HepG2 (cell line): Measurements from ENCODE around the gene PPM1K. TPM values are rescaled to one million over a fixed set of nuclear protein-coding genes. Genes with fewer than 3 reads are reported as not detected.

Source experiments
- ATAC-seq: fragments of 200-7000 bp; cut with Tn5 transposase; 3 replicates; pipeline ENCODE4 v1.9.1; 2020; ENCODE audit warnings: mild to moderate bottlenecking, moderate library complexity
- BruUV-seq: library from RNA; stranded (reverse); fragments of 400-500 nt; replicated peaks from 2 replicates; lab custom pipeline; 2021; lab: Mats Ljungman, UMichigan
- CTCF ChIA-PET: fragments of 300-600 bp; formaldehyde crosslinking; extraction: SDS; loops from one replicate; lab custom pipeline; 2021; ENCODE audit warnings: low total read pairs, inconsistent platforms, low intra/inter-chr PET ratio; lab: Yijun Ruan, JAX
- POLR2A ChIA-PET: fragments of 350-600 bp; sonication (Branson Sonifier 250); formaldehyde crosslinking; loops from one replicate; lab custom pipeline; 2020; ENCODE audit warnings: antibody characterized with exemption, inconsistent platforms; lab: Yijun Ruan, JAX
- DNase-seq: peaks from one replicate; pipeline ENCODE4 v3.0.0-alpha.2; 2015; ENCODE audit warnings: low spot score
- FAIRE-seq: peaks from 3 replicates; lab custom pipeline; 2011; peaks lifted over from hg19 to GRCh38; lab: Jason Lieb, UNC
- H2AFZ ChIP-seq: one replicate; pipeline ENCODE4 v1.6.1; 2011; ENCODE audit warnings: low read length, inconsistent platforms
- H3K27ac ChIP-seq: fragments of 300-600 bp; 3 replicates; pipeline ENCODE4 v1.8.0; 2011; ENCODE audit warnings: mixed run types, mild to moderate bottlenecking, mixed read lengths, low read length, inconsistent platforms; ENCODE audit not compliant: insufficient read depth; ENCODE audit errors: extremely low read length
- H3K27me3 ChIP-seq, 2 experiments: fragments of 200-600 bp in 1 of 2; 2 replicates in 1 of 2; 3 replicates in 1 of 2; pipeline versions ENCODE4 v1.6.0 to v1.8.0; 2011; ENCODE audit warnings: low read length in 2 of 2, mild to moderate bottlenecking in 2 of 2, moderate library complexity in 2 of 2, inconsistent platforms in 1 of 2; ENCODE audit not compliant: insufficient read depth in 2 of 2, control insufficient read depth in 1 of 2
- H3K36me3 ChIP-seq, 2 experiments: fragments of 200-600 bp in 1 of 2; replicated peaks in 1 of 2; 2 replicates in 1 of 2; 3 replicates in 1 of 2; pipeline versions ENCODE4 v1.5.1 to v1.8.0; 2011; ENCODE audit warnings: low read length in 2 of 2, inconsistent platforms in 1 of 2; ENCODE audit not compliant: insufficient read depth in 2 of 2, control insufficient read depth in 1 of 2
- H3K4me1 ChIP-seq: 2 replicates; pipeline ENCODE4 v1.5.1; 2012; ENCODE audit warnings: low read length, inconsistent platforms; ENCODE audit not compliant: insufficient read depth
- H3K4me2 ChIP-seq: 2 replicates; pipeline ENCODE4 v1.6.0; 2011; ENCODE audit warnings: low read depth, low read length, inconsistent platforms
- H3K4me3 ChIP-seq, 3 experiments: fragments of 200-600 bp in 1 of 3; sonication (generic), shearing (Covaris generic) in 1 of 3; replicated peaks in 1 of 3; 2 replicates each; pipeline ENCODE4 v1.5.1; 2011 to 2016; ENCODE audit warnings: low read length in 3 of 3, inconsistent platforms in 2 of 3, low read depth in 2 of 3, mild to moderate bottlenecking in 2 of 3, control low read depth in 1 of 3, mixed read lengths in 1 of 3; ENCODE audit not compliant: insufficient read depth in 1 of 3
- H3K79me2 ChIP-seq: one replicate; pipeline ENCODE4 v1.6.1; 2011; ENCODE audit warnings: low read length, inconsistent platforms; ENCODE audit not compliant: insufficient read depth
- H3K9ac ChIP-seq: 2 replicates; pipeline ENCODE4 v1.6.0; 2011; ENCODE audit warnings: mild to moderate bottlenecking, low read depth, low read length, inconsistent platforms; ENCODE audit not compliant: insufficient read depth
- H3K9me3 ChIP-seq: 2 replicates; pipeline ENCODE4 v1.5.1; 2012; ENCODE audit warnings: mild to moderate bottlenecking, low read length
- H4K20me1 ChIP-seq: 2 replicates; pipeline ENCODE4 v1.6.0; 2011; ENCODE audit warnings: inconsistent platforms, mild to moderate bottlenecking, low read length, moderate library complexity; ENCODE audit not compliant: insufficient read depth
- BRD4 ChIP-seq: sonication (generic); formaldehyde crosslinking; IDR thresholded peaks from 2 replicates; pipeline ENCODE4 v1.4.0; 2020; ENCODE audit warnings: missing genetic modification reagents
- CEBPZ ChIP-seq: IDR thresholded peaks from 2 replicates; pipeline ENCODE4 v1.6.1; 2012; ENCODE audit warnings: low read length, improper control_type of control experiment
- ELF4 ChIP-seq: sonication (generic); formaldehyde crosslinking; IDR thresholded peaks from 2 replicates; pipeline ENCODE4 v1.5.0; 2020; ENCODE audit warnings: missing genetic modification reagents, mild to moderate bottlenecking, moderate library complexity, borderline replicate concordance
- FOXO4 ChIP-seq: sonication (generic); formaldehyde crosslinking; conservative IDR thresholded peaks from 2 replicates; pipeline ENCODE4 v1.8.1; 2023; ENCODE audit warnings: missing genetic modification reagents
- GRHL1 ChIP-seq: sonication (generic); formaldehyde crosslinking; conservative IDR thresholded peaks from 2 replicates; pipeline ENCODE4 v1.8.0; 2022; ENCODE audit warnings: missing genetic modification reagents
- HNRNPUL1 ChIP-seq: fragments of 200-400 bp; formaldehyde crosslinking; IDR thresholded peaks from 2 replicates; pipeline ENCODE4 v1.6.1; 2017; ENCODE audit warnings: low read depth, mild to moderate bottlenecking, low read length, moderate library complexity
- KLF6 ChIP-seq: IDR thresholded peaks from 2 replicates; pipeline ENCODE4 v1.8.0; 2016; ENCODE audit warnings: missing biosample characterization, missing genetic modification reagents
- NR2F6 ChIP-seq, 2 experiments: IDR thresholded peaks; 2 replicates each; pipeline ENCODE4 v1.6.1; 2016; ENCODE audit warnings: antibody characterized with exemption in 1 of 2, mild to moderate bottlenecking in 1 of 2
- RARA ChIP-seq: IDR thresholded peaks from 2 replicates; pipeline ENCODE4 v1.6.1; 2016; ENCODE audit warnings: missing genetic modification reagents, missing compliant biosample characterization
- SETDB1 ChIP-seq: sonication (generic); formaldehyde crosslinking; IDR thresholded peaks from 2 replicates; pipeline ENCODE4 v1.5.1; 2020; ENCODE audit warnings: missing genetic modification reagents, mild to moderate bottlenecking, borderline replicate concordance
- TFE3 ChIP-seq: IDR thresholded peaks from 2 replicates; pipeline ENCODE4 v1.6.1; 2016
- U2AF2 ChIP-seq: fragments of 200-400 bp; formaldehyde crosslinking; IDR thresholded peaks from 2 replicates; pipeline ENCODE4 v1.6.1; 2017; ENCODE audit warnings: low read depth, mild to moderate bottlenecking, low read length
- ZBTB3 ChIP-seq: sonication (generic); formaldehyde crosslinking; IDR thresholded peaks from 2 replicates; pipeline ENCODE4 v1.4.0; 2020; ENCODE audit warnings: low read depth, mild to moderate bottlenecking, moderate library complexity, missing genetic modification reagents, borderline replicate concordance
- ZNF263 ChIP-seq: sonication (generic); formaldehyde crosslinking; IDR thresholded peaks from 2 replicates; pipeline ENCODE4 v1.4.0; 2020; ENCODE audit warnings: missing genetic modification reagents
- ZNF414 ChIP-seq: sonication (generic); formaldehyde crosslinking; IDR thresholded peaks from 2 replicates; pipeline ENCODE4 v1.5.0; 2020; ENCODE audit warnings: missing genetic modification reagents
- WGBS: methylation state at CpG from one replicate; pipeline ENCODE4 v1.1.6; 2017; ENCODE audit warnings: low lambda C conversion rate; 5-methylcytosine and 5-hydroxymethylcytosine counted together
- in situ Hi-C: cut with HindIII; loops from 2 replicates; pipeline ENCODE4 v1.10.0; 2017; ENCODE audit warnings: low pct_unique_long_range_greater_than_20kb; ENCODE audit not compliant: extremely low pct_ligation_motif_present
- intact Hi-C: fragments of 100-400 bp; cut with micrococcal nuclease; formaldehyde crosslinking; loops from one replicate; pipeline ENCODE4 v1.10.0; 2022; ENCODE audit not compliant: unreplicated experiment
- polyA plus RNA-seq, 8 experiments: library from polyadenylated mRNA; depleted of rRNA in 3 of 8; stranded (reverse) in 7 of 8; unstranded in 1 of 8; fragments of >200 nt; fragmentation: Illumina TruSeq in 4 of 8; extraction: Trizol in 4 of 8; gene quantifications; 2 replicates each; pipeline versions ENCODE4 v1.2.1 to v1.2.3, GENCODE V29; 2011 to 2016; ENCODE audit warnings: low read depth in 4 of 8, missing spikeins in 1 of 8, mixed read lengths in 1 of 8; ENCODE audit not compliant: insufficient read depth in 1 of 8
- total RNA-seq, 5 experiments: library from RNA; depleted of rRNA; stranded (reverse); fragments of >200 nt; fragmentation: Illumina TruSeq; extraction: Trizol; gene quantifications; 2 replicates each; pipeline ENCODE4 v1.2.3, GENCODE V29; 2016; ENCODE audit warnings: low read depth in 1 of 5

The PPM1K gene
- total and polyA plus RNA-seq, 2 of the 13 experiments (the other 11 are each of a cell fraction or from before 2014, with no cell fraction given) = 11.9 to 17.8 TPM

GRCh38 chr4:88242144-88242543, 42.2 kb downstream of the PPM1K start (continued):
- no peak for TF ChIP-seq GRHL1 (CRISPR knock-in tag)
- TF ChIP-seq TFE3 (CRISPR knock-in tag) = peak; percentile 21; the same call in 1 of the 2 replicates
- peak; percentile 81 for TF ChIP-seq RARA
- peak; percentile 61; the same call in 1 of the 2 replicates for TF ChIP-seq NR2F6 (IDR thresholded peaks at IDR 0.05)
- peak; percentile 35; the same call in 1 of the 2 replicates for TF ChIP-seq NR2F6 (CRISPR knock-in tag; IDR thresholded peaks at IDR 0.05)
- no peak for TF ChIP-seq U2AF2

- in situ Hi-C loops (no loop called here), intact Hi-C loops (no loop called here)
These were observed 44.1 kb downstream of the PPM1K start for GRCh38 chr4:88240297-88240714.

More at GRCh38 chr4:88240297-88240714, 44.1 kb downstream of the PPM1K start:
- Histone ChIP-seq H4K20me1 (no peaks in the 10 kb centered on the region), H3K4me2 (no peak overlapping the region), H3K36me3 (no peaks in the 10 kb centered on the region), H3K27me3 (no peaks in the 10 kb centered on the region; a peak in 1 of 5 replicates), H2AFZ (no peak overlapping the region), H3K79me2 (no peaks in the 10 kb centered on the region), H3K4me3 (no peak overlapping the region), H3K9ac (no peak overlapping the region), H3K4me1 (peaks cover 8% of the 10 kb centered on the region; the same call in 1 of the 2 replicates), H3K9me3 (no peaks in the 10 kb centered on the region), H3K27ac (no peak overlapping the region)
- no peak for TF ChIP-seq SETDB1 (CRISPR knock-in tag)
- no peak for TF ChIP-seq BRD4 (CRISPR knock-in tag)
- no peak for TF ChIP-seq ZBTB3
- no peak for TF ChIP-seq KLF6 (CRISPR knock-in tag)
- no peak for TF ChIP-seq ZNF414 (CRISPR knock-in tag)
- TF ChIP-seq ELF4 (CRISPR knock-in tag) = no peak
- TF ChIP-seq CEBPZ = no peak
- no peak for TF ChIP-seq HNRNPUL1
- TF ChIP-seq FOXO4 (CRISPR knock-in tag) = no peak
- TF ChIP-seq ZNF263 (CRISPR knock-in tag) = no peak
- DNase-seq = no peak
- no peak for ATAC-seq
- no peak for FAIRE-seq
- BruUV-seq = no TSS peak
- ChIA-PET CTCF (no interaction called here), POLR2A (no interaction called here)
- 40% methylated on average over 1 of the region's 1 CpG for WGBS
